Measurements from ENCODE around the gene UGT1A3.

Gene UGT1A3

DNA sequence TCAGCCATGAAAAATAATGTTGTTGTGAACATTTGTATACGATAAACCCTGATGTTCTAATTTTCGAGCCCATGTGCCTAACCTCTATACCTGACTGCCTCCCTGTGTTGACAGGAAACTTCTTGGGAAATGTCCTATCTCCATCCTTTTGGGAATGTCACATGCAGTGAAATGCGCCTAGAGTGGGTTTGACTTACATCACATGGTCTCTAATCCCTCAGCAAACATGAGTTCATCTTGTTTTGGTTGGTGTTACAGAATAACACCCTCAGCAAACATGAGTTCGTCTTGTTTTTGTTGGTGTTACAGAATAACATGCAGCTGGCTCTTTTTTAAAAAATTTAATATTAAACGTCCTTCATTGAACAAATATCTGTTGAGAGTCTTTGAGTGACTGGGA is 40.5 kb upstream of the UGT1A3 start:
- DNase-seq (ENCODE audit: low read depth in 2 of 2): no peak
- TF ChIP-seq, protein P1, sequence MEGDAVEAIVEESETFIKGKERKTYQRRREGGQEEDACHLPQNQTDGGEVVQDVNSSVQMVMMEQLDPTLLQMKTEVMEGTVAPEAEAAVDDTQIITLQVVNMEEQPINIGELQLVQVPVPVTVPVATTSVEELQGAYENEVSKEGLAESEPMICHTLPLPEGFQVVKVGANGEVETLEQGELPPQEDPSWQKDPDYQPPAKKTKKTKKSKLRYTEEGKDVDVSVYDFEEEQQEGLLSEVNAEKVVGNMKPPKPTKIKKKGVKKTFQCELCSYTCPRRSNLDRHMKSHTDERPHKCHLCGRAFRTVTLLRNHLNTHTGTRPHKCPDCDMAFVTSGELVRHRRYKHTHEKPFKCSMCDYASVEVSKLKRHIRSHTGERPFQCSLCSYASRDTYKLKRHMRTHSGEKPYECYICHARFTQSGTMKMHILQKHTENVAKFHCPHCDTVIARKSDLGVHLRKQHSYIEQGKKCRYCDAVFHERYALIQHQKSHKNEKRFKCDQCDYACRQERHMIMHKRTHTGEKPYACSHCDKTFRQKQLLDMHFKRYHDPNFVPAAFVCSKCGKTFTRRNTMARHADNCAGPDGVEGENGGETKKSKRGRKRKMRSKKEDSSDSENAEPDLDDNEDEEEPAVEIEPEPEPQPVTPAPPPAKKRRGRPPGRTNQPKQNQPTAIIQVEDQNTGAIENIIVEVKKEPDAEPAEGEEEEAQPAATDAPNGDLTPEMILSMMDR (IDR thresholded peaks at IDR 0.05; ENCODE audit: low read depth, low read length): no peak
- H3K4me3 ChIP-seq (replicated peaks in 1 of 2; ENCODE audit: low read depth in 2 of 2, low read length in 2 of 2): no peak overlapping the region

DNA sequence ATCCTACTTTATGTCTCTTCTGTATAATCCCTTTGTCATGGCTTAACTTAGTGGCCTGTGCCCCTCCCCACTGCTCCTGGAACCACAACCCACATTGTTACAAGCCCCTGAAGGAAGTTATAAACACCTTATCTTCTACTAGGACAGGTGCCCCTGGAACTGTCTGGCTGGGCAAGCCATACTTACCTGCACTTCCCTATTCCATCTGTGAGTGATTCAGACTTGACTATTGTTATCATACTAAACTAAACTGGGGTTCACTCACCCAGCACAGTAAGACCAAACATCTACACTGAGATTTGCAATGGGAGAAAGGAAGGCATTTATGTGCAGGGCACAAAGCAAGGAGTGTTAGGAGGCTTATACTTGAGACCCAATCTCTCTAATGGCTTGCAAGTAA is 39.8 kb upstream of the UGT1A3 start:
- no peak for DNase-seq (ENCODE audit: low read depth in 2 of 2)
- TF ChIP-seq, protein P1 (IDR thresholded peaks at IDR 0.05; ENCODE audit: low read depth, low read length): no peak
- no peak overlapping the region for H3K4me3 ChIP-seq (replicated peaks in 1 of 2; ENCODE audit: low read depth in 2 of 2, low read length in 2 of 2)

DNA sequence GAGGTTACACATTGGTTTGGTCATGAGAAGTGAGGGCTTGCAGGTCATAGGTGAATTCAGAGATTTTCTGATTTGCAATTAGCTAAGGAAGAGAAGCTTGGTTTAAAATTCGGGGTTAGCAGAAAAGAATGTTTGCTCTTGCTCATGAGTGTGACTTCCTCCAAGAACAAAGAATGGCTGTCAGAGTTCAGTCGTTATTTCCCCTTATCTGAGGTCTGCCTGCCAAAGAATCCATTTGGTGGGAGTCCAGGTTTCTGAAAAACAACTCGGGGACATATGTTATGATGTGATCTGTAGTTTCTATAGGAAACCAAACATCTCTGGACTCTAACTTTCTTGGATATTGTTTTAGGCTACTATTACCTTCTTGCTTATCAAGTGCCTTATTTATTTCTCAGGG is 39.3 kb upstream of the UGT1A3 start:
- TF ChIP-seq, protein P1 (IDR thresholded peaks at IDR 0.05; ENCODE audit: low read depth, low read length): no peak

DNA sequence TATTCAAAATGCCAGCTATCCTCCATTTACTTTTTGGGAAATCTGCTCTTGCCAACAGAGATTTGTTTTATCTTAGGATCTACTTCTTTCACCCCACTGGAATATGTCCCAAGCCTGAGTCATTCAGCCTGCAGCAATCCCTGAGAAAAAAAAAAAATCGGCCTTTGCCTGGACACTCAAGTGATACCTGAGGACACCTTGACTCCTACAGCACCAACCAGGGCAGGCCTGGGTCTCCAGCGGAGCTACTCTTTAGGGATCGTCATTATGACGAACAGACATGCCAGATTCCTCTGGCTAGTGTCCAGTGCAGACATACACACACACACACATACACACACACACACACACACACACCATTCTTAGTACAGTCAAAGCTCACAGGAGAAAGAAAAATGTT is 38.4 kb upstream of the UGT1A3 start:
- H3K4me3 ChIP-seq (replicated peaks in 1 of 2; ENCODE audit: low read depth in 2 of 2, low read length in 2 of 2): no peak overlapping the region
- TF ChIP-seq, protein P1 (IDR thresholded peaks at IDR 0.05; ENCODE audit: low read depth, low read length): no peak
- peak; percentile 18 to 64 for DNase-seq (ENCODE audit: low read depth in 2 of 2)

More for the DNA sequence above, 39.3 kb upstream of the UGT1A3 start:
- peak in 1 of 2 donors; percentile 89 for DNase-seq (ENCODE audit: low read depth in 2 of 2)
- no peak overlapping the region for H3K4me3 ChIP-seq (replicated peaks in 1 of 2; ENCODE audit: low read depth in 2 of 2, low read length in 2 of 2)

DNA sequence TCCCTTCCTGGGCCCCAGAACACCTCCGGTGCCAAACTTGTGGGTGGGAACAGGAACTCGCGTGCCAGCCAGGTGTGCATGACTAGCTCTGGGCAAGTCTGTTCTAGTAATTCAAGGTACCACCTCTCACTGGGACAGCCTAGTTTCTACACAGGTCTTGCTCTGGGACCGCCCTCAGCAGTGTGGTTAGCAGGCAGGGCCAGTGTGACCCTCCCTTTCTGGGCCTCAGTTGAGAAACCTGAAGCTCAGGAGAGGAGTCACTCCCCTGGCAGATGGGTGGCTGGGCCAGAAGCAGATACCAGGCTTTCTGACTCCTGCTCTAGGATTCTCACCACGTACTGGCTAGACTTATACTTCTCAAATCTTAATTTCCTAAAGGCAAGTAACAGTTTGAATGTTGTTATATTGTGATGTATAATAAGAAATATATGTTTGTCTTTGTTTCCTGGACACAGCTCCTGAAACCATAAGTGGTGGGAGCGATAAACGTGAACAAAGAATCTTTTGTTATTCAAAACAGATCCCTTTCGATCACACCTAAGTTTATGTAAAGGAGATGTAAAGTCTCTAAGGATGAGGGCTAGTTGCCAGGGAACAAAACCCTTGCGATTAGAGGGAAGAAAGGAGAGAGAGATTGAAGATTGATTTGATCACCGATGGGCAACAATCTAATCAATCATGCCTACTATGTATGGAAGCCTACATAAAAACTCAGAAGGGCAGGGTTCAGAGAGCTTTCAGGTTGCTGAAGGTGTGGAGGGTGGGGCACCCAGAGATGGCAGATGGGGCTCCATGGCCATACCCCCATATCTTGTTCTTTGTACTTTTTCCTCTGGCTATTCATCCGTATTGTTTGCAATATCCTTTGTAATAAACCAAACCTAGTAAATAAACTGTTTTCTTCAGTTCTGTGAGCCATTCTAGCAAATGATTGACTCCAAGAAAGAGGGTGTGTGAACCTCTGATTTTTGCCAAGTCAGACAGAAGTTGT is 37.1 kb upstream of the UGT1A3 start:
- H3K4me3 ChIP-seq (replicated peaks in 1 of 2; ENCODE audit: low read depth in 2 of 2, low read length in 2 of 2): no peak overlapping the region
- no peak for DNase-seq (ENCODE audit: low read depth in 2 of 2)
- TF ChIP-seq, protein P1 (IDR thresholded peaks at IDR 0.05; ENCODE audit: low read depth, low read length): no peak

DNA sequence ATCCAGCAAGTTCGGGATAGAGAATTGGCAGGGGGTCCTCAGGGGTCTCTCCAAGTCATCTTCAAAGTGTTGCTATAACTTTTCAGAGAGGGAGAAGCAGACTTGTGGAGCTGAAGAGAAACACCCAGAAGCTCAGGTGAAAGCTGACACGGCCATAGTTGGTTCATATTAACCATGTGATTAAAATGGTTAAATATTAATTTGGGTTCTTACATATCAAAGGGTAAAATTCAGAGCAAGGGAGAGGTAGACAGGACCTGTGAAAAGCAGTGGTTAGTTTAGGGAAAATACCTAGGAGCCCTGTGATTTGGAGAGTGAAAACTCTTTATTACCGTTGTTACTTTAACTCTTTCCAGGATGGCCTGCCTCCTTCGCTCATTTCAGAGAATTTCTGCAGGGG is 36.2 kb upstream of the UGT1A3 start, which contains the start of gene UGT1A6:
UGT1A6 (plus strand) TSS at position 243 of the 400 bp plus-strand sequence; CDS start at position 358, 115 bp downstream.
- DNase-seq (ENCODE audit: low read depth in 2 of 2): no peak
- H3K4me3 ChIP-seq (replicated peaks in 1 of 2; ENCODE audit: low read depth in 2 of 2, low read length in 2 of 2): no peak within 1 kb of the TSS
- TF ChIP-seq, protein P1 (IDR thresholded peaks at IDR 0.05; ENCODE audit: low read depth, low read length): no peak

All from cardiac fibroblast (primary cell).